ENCODE data around the gene NHLH1. TPM values are rescaled to one million over a fixed set of nuclear protein-coding genes. Genes with fewer than 3 reads are reported as not detected.

The NHLH1 gene
- total RNA-seq (2012; rRNA removed): not detected in 2 replicates
- polyA plus RNA-seq (2012; rRNA removed): 0.14 and 0.26 TPM in 2 replicates
- polyA plus RNA-seq (2012; cell fraction: cytosol; rRNA removed): 0.02 and 0.04 TPM in 2 replicates
- 0.73 and 0.82 TPM in 2 replicates for polyA plus RNA-seq (2012; cell fraction: nucleus; rRNA removed; ENCODE audit: low replicate concordance)
- percentile 29 among the genes with signal in this experiment for Bru-seq, nascent RNA
- percentile 35 among the genes with signal in this experiment for BruChase-seq, experiment 1, labeled RNA remaining after a 6-hour chase
- percentile 48 among the genes with signal in this experiment for BruChase-seq, experiment 2, labeled RNA remaining after a 2-hour chase
- long read RNA-seq, partial matches to known transcripts: 0 of 1 reads
- long read RNA-seq, other reads (novel, unspliced or antisense): 1 of 1 reads

GRCh38 chr1:160366731-160367515, at the start of gene NHLH1:
NHLH1 (plus strand) TSS chr1:160367071; CDS start chr1:160370732, 3,661 bp downstream.
- BruUV-seq (replicated peaks): no TSS peak
- Histone ChIP-seq H3K4me3 (ENCODE audit: insufficient read depth, low read depth, low read length) (no peak within 1 kb of the TSS), H3K4ac (ENCODE audit: low read depth, low read length) (no peak within 1 kb of the TSS), H4K5ac (ENCODE audit: low read depth, low read length) (no peak within 1 kb of the TSS), H3K36me3 (ENCODE audit: control insufficient read depth, insufficient read depth, low read length) (no peaks in the 10 kb centered on the region), H4K8ac (ENCODE audit: low read depth in 2 of 2, low read length in 2 of 2) (no peak within 1 kb of the TSS), H3K4me2 (ENCODE audit: low read depth, low read length) (no peak within 1 kb of the TSS), H4K91ac (ENCODE audit: insufficient read depth, low read depth, low read length) (no peak within 1 kb of the TSS), H3K27me3 (ENCODE audit: control insufficient read depth, insufficient read depth, low read length) (peaks cover 6% of the 10 kb centered on the region; the same call in 1 of the 2 replicates), H2BK15ac (ENCODE audit: low read depth, low read length) (no peak within 1 kb of the TSS), H3K23ac (ENCODE audit: low read depth, low read length) (no peak within 1 kb of the TSS), H2BK5ac (ENCODE audit: low read depth, low read length, poor library complexity, severe bottlenecking) (no peak within 1 kb of the TSS), H3K18ac (ENCODE audit: low read depth, low read length) (no peak within 1 kb of the TSS), H3K27ac (ENCODE audit: insufficient read depth, low read length) (no peak within 1 kb of the TSS), H2AK9ac (replicated peaks; ENCODE audit: low read depth, low read length, poor library complexity) (no peak within 1 kb of the TSS), H2AK5ac (ENCODE audit: low read depth, low read length) (no peak within 1 kb of the TSS), H3K56ac (ENCODE audit: extremely low read depth, insufficient read depth, low read length) (no peak within 1 kb of the TSS), H3K9me1 (ENCODE audit: insufficient read depth, low read length) (no peaks in the 10 kb centered on the region), H4K20me1 (ENCODE audit: insufficient read depth, low read length) (no peaks in the 10 kb centered on the region), H2BK120ac (ENCODE audit: low read depth, low read length) (no peak within 1 kb of the TSS), H2AFZ (replicated peaks; ENCODE audit: low read length, poor library complexity) (no peak within 1 kb of the TSS), H3K14ac (replicated peaks; ENCODE audit: low read depth, low read length) (no peak within 1 kb of the TSS), H3K9ac (ENCODE audit: low read depth, low read length) (no peak within 1 kb of the TSS), H3K79me1 (ENCODE audit: low read depth in 1 of 2, low read length in 2 of 2) (no peaks in the 10 kb centered on the region), H3K4me1 (ENCODE audit: control insufficient read depth, insufficient read depth, low read length) (peaks cover 2% of the 10 kb centered on the region; the same call in 1 of the 2 replicates), H3K9me3 (ENCODE audit: control insufficient read depth, insufficient read depth, low read length) (no peaks in the 10 kb centered on the region), H2BK20ac (ENCODE audit: low read depth, low read length) (no peak within 1 kb of the TSS)
- ChIA-PET CTCF (no interaction called here), POLR2A (ENCODE audit: unreplicated experiment) (interaction anchor here (0.6 kb wide), 1 partner anchor 258 kb away, joined by 4 read pairs; no protein-coding TSS in a partner anchor)
- intact Hi-C loops (cut with micrococcal nuclease): no loop called here
- WGBS, 2 experiments (ENCODE audit: extremely low coverage in 2 of 2, insufficient read length in 1 of 2): no CpG with 5 or more reads among the region's 15 CpGs
- dilution Hi-C loops (cut with HindIII; ENCODE audit: low sequenced_read_pairs, unreplicated experiment): no loop called here
- in situ Hi-C loops (cut with MboI; ENCODE audit: low sequenced_read_pairs): no loop called here
- ATAC-seq (ENCODE audit: low read depth): no peak
- DNase-seq: no peak
- TF ChIP-seq CHD1 (IDR thresholded peaks at IDR 0.05; ENCODE audit: low read depth, low read length): no peak
- TF ChIP-seq RCOR1 (IDR thresholded peaks at IDR 0.05; ENCODE audit: insufficient replicate concordance, low read length): no peak
- no peak for TF ChIP-seq MAFK (IDR thresholded peaks at IDR 0.05; ENCODE audit: low read depth, low read length)
- no peak for TF ChIP-seq MXI1 (IDR thresholded peaks at IDR 0.05; ENCODE audit: borderline replicate concordance, low read depth, low read length)
- no peak for TF ChIP-seq RAD21 (IDR thresholded peaks at IDR 0.05; ENCODE audit: low read length)
- no peak for TF ChIP-seq FOS (IDR thresholded peaks at IDR 0.05; ENCODE audit: low read depth, low read length)
- TF ChIP-seq BHLHE40 (IDR thresholded peaks at IDR 0.05; ENCODE audit: low read depth, low read length): no peak
- no peak for TF ChIP-seq SMC3 (IDR thresholded peaks at IDR 0.05; ENCODE audit: low read depth, low read length)
- no peak for TF ChIP-seq USF2 (IDR thresholded peaks at IDR 0.05; ENCODE audit: low read depth, low read length)
- no peak for TF ChIP-seq CEBPB (IDR thresholded peaks at IDR 0.05; ENCODE audit: low read depth, low read length)
- no peak for TF ChIP-seq CTCF (conservative IDR thresholded peaks at IDR 0.05; ENCODE audit: low read depth, low read length)
- TF ChIP-seq ELK1 (IDR thresholded peaks at IDR 0.05; ENCODE audit: borderline replicate concordance, low read depth, low read length): no peak
- no peak for TF ChIP-seq POLR2A (IDR thresholded peaks at IDR 0.05; ENCODE audit: low read depth, low read length)
